NCI-H1092 treated with DMSO at 0.1 percent for 48 hours (cell line): ENCODE measurements around the gene PRDM5.

ENCODE experiments used
- DNase-seq: peaks from one replicate; lab custom pipeline; 2025; lab: John Stamatoyannopoulos, UW

Gene PRDM5

DNA sequence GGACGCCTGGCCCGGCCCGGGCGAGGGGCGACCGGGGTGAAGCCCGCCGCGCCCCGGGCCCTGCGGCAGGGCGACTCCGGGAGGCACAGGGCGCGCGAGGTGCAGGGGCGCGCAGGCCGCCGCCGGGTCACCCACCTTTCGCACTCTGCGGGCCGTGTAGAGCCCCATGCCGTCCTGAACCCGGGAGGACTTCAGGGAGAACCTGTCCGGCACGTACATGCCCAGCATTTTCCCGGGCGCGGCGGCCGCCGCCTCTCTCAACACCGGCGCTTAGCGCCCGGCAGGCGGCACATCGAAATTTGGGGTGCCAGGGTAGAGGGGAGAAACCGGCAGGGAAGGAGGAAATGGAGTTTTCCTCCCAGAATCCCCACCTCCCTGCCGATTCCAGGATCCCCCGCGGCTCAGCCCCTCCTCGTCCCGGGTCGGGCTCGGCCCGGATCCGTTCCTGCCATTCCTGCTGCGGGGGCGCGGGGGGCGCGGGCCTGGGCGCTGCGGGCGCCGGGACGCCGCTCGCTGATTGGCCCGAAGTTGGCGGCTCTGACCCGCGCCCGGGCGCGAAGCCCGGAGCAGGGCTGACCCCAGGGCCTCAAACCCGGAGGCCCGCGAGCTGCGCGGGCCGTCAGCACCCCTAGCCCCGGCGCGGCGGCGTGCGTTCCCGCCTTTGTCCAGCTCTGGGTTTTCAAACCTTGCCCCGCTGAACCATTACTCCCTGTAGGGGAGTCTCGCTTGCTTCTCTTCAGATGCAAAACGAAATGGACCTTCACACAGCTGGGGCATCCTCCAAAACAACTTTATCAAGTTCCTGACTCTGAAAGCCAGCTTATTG is at the start of gene PRDM5:
TSS of gene PRDM5 (minus strand) at position 346 of the 826 bp plus-strand sequence. CDS start at position 228, 118 bp downstream.
- no peak for DNase-seq

DNA sequence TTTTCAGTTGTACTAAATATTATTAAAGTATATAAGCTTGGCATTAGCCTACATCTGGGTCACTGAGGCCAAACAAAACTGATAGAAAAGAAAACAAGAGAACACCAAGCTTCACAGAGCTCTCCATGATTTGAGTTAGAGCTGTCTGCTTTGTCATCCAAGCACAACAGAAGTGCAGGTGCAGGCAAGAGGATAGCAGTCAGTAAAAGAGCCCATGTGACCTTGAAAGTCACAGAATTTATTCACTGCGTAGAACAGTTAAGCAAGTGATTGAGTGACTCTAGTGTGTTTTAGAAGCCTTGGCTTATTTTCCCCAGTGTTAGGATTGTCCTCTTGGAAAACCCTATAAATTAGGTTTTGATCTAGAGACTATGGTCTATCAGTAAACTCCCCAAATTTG is 49.4 kb upstream of the PRDM5 start:
- DNase-seq = no peak

DNA sequence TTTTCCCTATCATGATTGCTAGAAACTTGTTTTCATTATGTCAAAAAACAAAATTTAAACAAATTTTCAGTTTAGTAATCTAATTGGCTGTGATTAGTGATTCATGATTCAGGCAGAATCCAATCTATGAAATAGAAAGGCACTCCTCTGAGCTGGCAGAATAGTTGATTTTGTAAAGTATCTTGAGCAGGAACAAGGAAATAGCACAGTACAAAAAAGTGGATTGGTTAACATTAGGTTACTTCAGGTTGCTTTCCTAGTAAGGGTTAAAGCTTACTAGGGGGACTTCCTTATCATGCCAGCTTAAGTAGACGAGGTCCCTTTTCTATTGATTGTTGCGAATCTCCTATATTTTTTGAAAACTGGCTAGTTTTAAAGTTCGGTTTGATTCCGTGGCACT is 43.4 kb upstream of the PRDM5 start:
- no peak for DNase-seq

DNA sequence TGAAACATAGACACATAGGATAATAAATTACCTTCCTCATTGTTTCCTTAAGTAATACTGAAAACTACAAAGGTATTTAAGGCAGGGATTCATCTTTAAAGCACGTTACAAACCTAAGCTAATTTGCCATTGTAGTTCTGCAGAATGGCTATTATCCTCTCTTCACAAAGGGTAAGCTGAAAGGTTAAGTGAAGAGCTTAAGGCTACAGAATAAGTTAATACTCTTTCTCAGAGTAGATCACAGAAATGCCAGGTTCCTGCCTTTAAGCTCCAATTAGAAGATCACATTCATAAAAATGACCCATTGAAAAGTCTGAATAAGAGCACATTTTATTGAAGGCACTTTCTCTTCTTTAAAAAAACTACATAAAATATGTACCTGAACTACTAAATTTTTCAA is 42.1 kb upstream of the PRDM5 start:
- no peak for DNase-seq

DNA sequence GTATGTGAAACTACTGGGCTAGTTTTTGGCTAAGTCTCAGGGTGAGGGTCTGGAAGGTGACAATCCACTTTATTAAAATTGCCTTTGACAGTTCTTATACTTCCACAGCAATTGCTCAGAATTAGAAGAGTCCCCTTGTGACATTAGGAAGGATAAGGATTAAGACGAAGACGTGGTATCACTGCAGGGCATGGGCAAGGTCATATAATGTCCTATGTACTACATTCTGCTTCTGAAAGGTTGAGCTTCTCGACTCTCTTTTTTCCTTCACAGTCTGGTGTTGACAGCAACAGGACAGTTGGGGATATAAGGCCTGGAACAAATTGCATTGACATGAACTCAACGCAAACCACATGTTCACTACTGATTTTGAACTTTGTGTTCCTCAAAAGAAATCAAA is 40.9 kb upstream of the PRDM5 start:
- DNase-seq = no peak

DNA sequence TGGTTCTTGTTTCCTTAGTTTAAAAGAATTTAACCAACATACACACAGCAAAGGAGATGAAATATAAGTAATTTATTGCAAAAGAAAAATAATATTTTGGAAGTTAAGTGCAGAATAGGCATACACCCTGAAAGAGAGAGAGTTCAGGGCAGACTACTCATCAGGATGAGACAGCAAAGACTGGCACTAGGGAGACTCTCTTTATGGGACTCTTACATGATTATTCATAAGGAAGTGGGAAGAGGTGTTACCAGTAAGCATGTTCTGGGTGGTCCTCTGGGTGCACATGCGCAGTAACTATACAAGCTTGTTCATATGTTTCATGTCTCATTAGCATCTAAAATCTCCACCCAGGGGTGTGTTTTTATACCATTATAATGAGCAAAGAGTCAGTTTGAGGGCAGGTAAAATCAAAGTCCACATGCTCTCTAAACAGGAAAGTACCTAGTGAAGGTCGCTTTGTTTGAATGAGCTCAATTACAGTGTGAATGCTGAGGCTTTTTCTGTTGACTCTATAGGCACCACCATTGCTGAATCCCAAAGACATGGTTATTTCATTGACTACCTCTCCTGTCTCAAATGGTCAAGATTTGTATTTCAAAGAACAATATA is 38.2 kb upstream of the PRDM5 start:
- DNase-seq = no peak

DNA sequence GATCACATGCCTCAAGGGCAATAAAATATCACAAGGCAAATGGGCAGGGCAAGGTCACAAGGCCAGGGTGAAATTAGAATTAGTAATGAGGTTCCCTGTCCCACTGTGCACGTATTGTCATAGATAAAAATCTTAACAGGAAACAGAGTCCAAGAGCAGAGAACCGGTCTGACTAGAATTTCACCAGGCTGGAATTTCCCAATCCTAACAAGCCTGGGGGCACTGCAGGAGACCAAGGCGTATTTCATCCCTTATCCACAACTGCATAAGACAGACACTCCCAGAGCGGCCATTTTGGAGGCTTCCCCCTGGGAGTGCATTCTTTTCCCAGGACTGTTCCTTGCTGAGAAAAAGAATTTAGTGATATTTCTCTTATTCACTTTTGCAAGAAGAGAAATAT is 25.9 kb upstream of the PRDM5 start:
- DNase-seq = no peak

DNA sequence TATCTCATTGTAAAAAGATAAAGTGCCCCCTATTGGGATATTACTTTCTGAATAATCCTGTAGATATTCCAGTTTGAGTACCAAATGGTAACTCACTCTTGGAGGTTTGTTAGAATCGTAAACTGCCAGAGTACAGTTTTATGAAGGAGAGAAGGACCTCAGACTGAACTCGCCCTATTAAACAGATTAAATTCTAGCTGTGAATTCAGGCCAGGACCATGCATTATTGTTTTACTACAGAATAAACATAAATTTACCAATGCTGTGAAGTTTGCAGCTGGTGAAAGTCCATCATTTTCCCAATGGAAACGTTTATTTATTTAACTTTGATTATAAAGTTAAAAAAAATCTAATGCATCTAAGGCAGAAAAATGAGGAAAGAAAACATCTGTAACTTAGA is 20.2 kb upstream of the PRDM5 start:
- no peak for DNase-seq

DNA sequence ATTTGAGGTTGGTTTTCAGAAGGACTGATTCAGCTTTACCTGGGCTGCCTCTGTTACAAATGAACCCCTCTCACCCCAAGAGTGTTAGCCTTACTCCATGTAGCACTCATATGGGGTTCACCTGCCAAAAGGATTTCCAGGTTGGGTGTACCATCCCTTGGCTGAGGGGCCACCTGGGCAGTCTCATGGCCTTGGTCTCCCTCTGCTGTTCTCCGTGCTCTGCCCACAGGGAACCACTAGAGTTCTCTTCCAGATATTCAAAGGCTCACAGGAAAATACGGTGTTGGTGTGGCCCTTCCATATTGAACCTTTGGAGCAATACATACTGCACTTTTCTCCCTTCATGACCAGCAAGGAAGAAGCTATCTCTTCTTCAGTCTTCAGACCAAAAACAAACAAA is 18.0 kb upstream of the PRDM5 start:
- no peak for DNase-seq

DNA sequence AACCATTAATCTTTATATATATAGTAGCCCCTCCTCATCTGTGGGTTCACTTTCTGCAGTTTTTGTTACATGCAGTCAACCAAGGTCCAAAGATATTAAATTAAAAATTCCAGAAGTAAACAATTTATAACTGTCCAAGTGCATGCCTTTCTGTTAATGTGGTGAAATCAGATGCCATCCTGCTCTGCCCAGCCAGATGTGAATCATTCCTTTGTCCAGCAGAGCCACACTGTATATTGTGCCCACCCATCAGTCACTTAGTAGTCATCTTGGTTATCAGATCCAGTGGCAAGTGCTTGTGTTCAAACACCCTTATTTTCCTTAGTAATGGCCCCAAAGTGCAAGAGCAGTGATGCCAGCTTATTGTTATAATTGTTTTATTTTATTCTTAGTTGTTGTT is 17.2 kb upstream of the PRDM5 start:
- DNase-seq = no peak

DNA sequence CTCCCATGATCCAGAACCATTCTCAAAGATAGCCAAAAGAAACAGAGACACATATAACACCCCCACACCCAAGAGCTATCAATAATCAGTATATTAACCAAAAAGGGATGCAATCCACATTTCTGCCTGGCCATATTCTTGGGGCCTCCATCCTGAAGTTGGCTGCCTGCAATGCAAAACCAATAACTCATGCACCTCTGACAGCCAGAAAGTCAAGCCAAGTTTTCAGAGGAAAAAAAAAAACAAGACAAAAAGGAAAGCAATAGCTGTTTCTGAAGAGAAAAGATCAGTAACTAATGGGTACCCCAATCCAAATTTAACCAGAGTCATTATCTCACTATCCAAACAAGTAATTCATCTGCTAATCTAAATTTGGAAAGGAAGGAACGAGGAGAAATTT is 7.3 kb upstream of the PRDM5 start:
- no peak for DNase-seq

DNA sequence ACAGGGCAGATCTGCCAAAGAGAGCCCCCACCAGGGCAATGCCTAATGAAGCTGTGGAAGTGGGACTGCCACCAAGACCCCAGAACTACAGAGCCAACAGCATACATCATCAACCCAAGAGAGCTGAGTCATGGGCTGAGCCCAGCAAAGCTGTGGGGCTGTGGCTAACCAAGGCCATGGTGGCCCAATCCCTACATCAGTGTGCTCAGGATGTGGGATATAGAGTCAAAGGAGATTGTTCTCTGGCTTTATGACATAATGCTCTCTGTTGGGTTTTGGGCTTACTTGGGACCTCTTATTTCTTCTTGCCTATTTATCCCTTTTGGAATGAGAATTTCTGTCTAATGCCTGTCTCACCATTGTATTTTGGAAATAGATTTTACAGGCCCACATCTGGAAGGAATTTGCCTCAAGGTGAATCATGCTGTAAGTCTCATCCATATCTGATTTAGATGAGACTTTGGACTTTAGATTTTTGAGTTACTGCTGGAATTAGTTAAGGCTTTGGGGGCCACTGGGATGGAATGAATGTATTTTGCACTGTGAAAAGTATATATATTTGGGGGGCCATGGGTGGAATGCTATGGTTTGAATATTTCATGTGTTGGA is 5.4 kb upstream of the PRDM5 start:
- no peak for DNase-seq

DNA sequence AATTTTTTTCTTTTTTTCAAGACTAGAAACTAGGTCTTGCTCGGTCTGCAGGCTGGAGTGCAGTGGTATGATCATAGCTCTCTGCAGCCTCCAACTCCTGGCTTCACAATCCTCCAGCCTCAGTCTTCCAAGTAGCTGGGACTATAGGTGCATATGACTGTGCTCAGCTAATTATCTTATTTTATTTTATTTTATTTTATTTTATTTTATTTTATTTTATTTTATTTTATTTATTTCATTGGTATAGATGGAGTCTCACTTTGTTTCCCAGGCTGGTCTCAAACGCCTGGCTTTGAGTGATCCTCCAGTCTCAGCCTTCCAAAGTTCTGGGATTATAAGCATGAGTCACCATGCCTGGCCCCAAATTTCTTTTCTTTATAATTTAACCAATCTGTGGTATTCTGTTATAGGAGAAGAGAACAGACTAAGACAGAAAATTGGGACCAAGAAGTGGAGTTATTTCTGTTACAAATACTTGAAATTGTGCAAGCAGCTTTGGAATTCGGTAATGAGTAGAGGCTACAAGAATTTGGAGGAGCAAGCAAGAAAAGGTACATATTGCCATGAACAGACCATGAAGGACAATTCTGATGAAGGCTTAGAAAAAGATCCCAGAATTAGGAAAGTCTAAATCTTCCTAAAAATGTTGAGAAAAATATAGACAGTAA is 4.0 kb upstream of the PRDM5 start:
- DNase-seq = no peak

DNA sequence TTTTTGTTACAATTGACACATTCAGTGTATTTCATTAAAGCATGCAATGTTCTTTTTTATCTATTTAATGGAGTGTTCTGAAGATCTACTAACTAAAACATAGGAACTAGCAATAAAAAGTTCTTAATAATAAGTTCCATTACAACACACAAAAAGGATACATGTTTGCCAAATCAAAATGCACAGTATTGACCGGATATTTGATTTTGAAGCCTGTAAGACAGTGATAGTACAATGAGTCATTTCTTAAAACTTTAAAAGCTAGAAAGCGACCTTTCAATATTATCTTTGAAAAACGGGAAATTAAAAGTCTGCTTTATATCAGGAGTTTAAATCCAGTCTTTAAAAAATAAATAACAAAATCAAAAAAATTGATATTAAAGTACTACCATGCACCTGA is 2.4 kb upstream of the PRDM5 start:
- no peak for DNase-seq

DNA sequence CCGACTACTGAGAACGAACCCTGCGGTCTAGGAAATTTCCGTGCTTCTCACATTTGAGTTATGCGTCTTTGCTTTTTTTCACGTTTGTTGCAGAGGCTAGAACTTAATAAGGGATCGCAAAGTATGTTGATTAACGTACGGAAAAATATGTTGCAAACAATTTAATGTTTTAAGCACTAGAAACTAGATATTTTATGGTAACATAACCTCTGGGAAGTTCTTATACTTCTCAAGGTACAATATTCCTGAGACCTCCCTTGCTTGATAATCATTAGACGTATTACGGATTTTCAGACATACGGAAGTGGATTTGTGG is 639 bp upstream of the PRDM5 start:
- DNase-seq = no peak

DNA sequence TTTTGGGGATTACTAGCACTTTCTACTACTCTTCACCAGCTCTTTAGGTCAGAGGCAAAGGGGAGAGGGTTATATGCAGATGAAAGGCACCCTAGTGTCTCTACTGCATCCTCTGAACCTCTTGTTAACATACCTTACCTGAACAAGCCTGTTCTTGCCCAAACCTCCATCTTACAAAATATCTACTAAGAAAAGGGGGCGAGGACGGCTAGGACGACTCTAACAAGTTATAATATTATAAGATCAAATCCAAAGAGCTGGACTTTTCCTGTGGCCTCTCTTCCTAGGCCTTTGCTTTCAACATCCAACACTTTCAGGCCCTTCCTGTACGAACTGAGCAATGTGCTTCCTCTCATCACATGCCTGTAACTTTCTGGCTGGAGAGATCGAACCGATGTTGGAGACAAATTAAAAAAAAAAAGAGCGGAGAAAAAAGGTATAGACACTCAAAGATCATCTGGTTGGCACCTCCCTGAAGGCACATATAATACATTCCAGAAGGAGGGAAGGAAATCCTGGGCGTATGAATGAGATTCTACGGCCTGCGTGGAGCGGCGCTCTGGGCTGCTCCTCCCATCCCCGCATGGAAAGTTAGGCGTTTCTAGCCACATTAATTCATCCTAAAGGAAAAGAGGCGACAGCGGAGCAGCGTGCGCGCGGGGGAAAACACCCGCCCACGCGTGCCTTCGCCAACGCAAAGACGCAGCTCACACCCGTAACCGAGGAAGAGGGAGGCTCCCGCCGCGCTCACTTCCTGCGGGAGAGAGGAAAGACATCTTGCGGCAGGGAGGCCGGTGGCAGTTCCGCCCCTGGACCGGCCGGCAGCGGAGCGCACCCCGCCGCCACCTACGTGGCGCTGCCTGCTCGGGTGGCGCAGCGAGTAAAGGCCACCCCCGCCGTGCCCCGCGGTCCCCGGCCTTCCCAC is 808 bp downstream of the PRDM5 start:
- DNase-seq = no peak

DNA sequence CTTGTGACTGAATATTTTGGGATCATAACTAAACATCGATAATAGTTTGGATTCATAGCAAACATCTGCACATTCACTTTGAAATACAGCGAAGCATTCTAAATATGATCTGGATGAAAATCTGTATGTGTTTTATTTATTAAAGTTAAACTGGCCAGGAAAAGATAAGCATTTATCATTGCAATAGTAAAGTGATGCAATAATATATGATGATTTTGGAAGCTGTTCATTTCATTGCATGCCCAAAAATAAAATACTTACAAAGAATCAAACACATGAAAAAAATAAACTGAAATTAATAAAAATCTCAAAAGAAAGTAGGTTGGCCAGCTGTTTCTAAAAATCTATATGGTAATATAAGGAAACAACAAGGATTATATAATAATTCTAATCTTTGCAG is 1.9 kb downstream of the PRDM5 start:
- DNase-seq = no peak

DNA sequence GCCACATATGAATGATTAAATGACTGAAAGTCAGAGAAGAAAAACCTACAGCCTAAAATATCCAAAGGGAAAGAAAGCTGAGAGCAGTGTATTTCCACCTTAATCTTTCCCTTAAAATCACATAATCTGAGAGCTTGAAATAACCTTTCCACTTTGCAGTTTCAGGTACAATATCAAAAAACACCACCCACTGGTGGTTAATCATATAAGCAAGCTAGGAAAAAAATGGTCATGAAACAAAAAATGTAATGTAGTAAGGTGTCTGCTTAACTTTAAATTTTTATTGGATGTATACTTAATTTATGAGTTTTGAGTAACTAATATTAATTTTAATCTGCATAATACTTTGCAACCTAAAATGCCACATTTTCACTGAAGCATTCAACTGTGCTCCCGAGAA is 3.2 kb downstream of the PRDM5 start:
- DNase-seq = no peak

DNA sequence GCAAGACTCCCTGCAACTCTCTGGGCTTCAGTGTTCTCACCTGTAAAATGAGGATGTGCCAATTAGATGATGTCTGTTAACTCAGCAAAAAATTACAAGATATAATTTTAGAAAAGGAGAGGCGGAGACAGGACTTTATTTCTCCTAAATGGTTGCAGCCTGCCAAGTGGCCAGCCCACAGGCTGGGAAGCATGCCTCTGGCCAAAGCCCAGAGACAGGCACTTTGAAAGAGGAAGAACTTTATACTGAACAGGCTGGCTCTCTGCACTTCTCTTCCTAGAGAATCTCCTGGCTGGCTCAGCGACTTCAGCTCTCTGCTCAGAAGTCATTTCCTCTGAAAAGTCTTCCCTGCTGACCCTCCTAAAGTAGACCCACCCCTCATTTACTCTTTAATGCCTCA is 3.7 kb downstream of the PRDM5 start:
- no peak for DNase-seq

DNA sequence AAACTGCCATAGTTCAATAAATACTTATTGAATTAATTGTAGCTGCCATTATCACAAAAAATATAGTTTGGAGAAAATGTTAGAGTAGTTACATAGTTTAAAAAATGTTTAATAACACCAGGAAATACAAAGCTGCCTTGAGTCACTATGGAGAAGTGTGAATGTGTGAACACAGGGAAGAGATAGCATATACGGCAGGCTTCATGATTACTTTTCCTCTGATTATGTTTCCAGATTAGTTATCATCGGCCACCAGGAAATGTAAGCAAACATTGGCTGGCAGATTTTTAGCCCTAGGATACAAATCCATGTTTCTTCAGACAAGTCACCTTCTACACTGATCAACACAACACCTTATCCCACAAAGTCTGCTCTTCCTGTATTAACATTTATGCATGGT is 4.4 kb downstream of the PRDM5 start:
- no peak for DNase-seq

DNA sequence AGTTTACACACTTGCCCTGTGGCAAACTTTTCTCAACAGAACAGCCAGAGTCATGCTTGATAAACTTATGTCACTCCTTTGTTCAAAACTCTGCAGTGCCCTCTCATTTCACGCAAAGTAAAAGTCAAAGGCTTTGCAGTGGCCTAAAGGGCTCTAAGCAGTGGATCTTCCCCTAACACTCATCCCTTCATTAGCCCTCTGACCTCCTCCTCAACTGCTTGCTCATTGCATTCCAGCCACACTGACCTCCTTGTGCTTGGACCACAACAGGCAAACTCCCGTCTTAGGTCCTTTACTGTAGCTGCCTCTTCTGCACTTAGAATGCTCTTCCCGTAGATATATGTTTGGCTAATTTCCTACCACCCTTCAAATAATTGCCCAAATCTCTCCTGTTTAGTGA is 5.6 kb downstream of the PRDM5 start:
- no peak for DNase-seq

DNA sequence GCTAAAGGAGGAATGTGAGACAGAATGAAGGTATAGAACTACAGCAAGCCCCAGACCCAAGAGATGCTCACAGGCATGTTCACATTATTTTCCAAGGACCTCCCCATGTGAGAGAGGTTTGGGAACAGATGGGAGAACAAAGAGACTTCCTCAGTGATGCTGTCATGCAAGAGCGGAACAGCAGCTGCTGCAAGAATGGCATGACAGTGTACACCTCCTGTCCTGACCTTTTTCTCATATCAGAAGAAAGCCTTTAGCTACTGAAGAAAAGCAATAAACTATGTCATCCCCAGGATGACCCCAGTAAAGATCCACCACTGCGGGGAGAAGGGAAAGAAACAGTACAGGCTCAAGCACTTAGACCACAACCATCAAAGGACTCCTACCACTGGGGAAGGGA is 7.2 kb downstream of the PRDM5 start:
- DNase-seq = no peak
